Trophoblast cell (in vitro differentiated cells and primary cell): ENCODE measurements around the gene ASB13.

Experiments
- DNase-seq, 2 donors: peaks; one replicate each; pipeline ENCODE4 v3.0.0-alpha.2; 2016
- H2AFZ ChIP-seq: 2 replicates; pipeline ENCODE4 v1.6.1; 2013; ENCODE audit warnings: low read length, moderate library complexity, mild to moderate bottlenecking; ENCODE audit not compliant: insufficient read depth, poor library complexity
- H2AK5ac ChIP-seq: 2 replicates; pipeline ENCODE4 v1.6.1; 2013; ENCODE audit warnings: mild to moderate bottlenecking, low read length
- H2BK120ac ChIP-seq: 2 replicates; pipeline ENCODE4 v1.6.1; 2013; ENCODE audit warnings: low read length, mild to moderate bottlenecking, moderate library complexity; ENCODE audit not compliant: insufficient read depth, poor library complexity
- H2BK12ac ChIP-seq: 2 replicates; pipeline ENCODE4 v1.6.1; 2013; ENCODE audit warnings: mild to moderate bottlenecking, low read length, moderate library complexity
- H2BK5ac ChIP-seq: 2 replicates; pipeline ENCODE4 v1.6.1; 2013; ENCODE audit warnings: low read length, low read depth, moderate library complexity, mild to moderate bottlenecking; ENCODE audit not compliant: poor library complexity
- H3K14ac ChIP-seq: 2 replicates; pipeline ENCODE4 v1.6.1; 2013; ENCODE audit warnings: mild to moderate bottlenecking, low read length
- H3K18ac ChIP-seq: 2 replicates; pipeline ENCODE4 v1.6.1; 2013; ENCODE audit warnings: mild to moderate bottlenecking, low read length
- H3K23ac ChIP-seq: 2 replicates; pipeline ENCODE4 v1.6.1; 2013; ENCODE audit warnings: low read length
- H3K27ac ChIP-seq: 2 replicates; pipeline ENCODE4 v1.5.1; 2013; ENCODE audit warnings: low read depth, mild to moderate bottlenecking, inconsistent platforms, low read length, moderate library complexity
- H3K27me3 ChIP-seq: 2 replicates; pipeline ENCODE4 v1.6.1; 2013; ENCODE audit warnings: inconsistent platforms, mild to moderate bottlenecking, low read length, moderate library complexity; ENCODE audit not compliant: insufficient read depth
- H3K36me3 ChIP-seq, 2 experiments: 1 replicate in 1 of 2; 2 replicates in 1 of 2; pipeline ENCODE4 v1.6.1; 2013; ENCODE audit warnings: low read length in 2 of 2, mild to moderate bottlenecking in 2 of 2, moderate library complexity in 1 of 2; ENCODE audit not compliant: insufficient read depth in 2 of 2, control insufficient read depth in 1 of 2
- H3K4ac ChIP-seq: 2 replicates; pipeline ENCODE4 v1.6.1; 2013; ENCODE audit warnings: low read depth, mild to moderate bottlenecking, low read length, moderate library complexity
- H3K4me1 ChIP-seq, 2 experiments: 1 replicate in 1 of 2; 2 replicates in 1 of 2; pipeline ENCODE4 v1.6.1; 2013; ENCODE audit warnings: low read length in 2 of 2, mild to moderate bottlenecking in 2 of 2, moderate library complexity in 1 of 2; ENCODE audit not compliant: insufficient read depth in 2 of 2, control insufficient read depth in 1 of 2
- H3K4me2 ChIP-seq: 2 replicates; pipeline ENCODE4 v1.6.1; 2013; ENCODE audit warnings: inconsistent platforms, mild to moderate bottlenecking, low read length, moderate library complexity
- H3K4me3 ChIP-seq: 2 replicates; pipeline ENCODE4 v1.5.1; 2013; ENCODE audit warnings: mild to moderate bottlenecking, low read depth, low read length, inconsistent platforms
- H3K79me1 ChIP-seq: one replicate; pipeline ENCODE4 v1.6.1; 2013; ENCODE audit warnings: low read length
- H3K79me2 ChIP-seq: 2 replicates; pipeline ENCODE4 v1.6.1; 2013; ENCODE audit warnings: low read length, mild to moderate bottlenecking; ENCODE audit not compliant: control insufficient read depth, insufficient read depth, poor library complexity
- H3K9ac ChIP-seq: 2 replicates; pipeline ENCODE4 v1.6.1; 2013; ENCODE audit warnings: mild to moderate bottlenecking, low read length
- H3K9me3 ChIP-seq: 2 replicates; pipeline ENCODE4 v1.6.1; 2013; ENCODE audit warnings: low read depth, mild to moderate bottlenecking, control low read depth, inconsistent platforms, low read length; ENCODE audit not compliant: insufficient read depth
- H4K12ac ChIP-seq: 2 replicates; pipeline ENCODE4 v1.6.1; 2013; ENCODE audit warnings: low read depth, mild to moderate bottlenecking, low read length, moderate library complexity
- H4K8ac ChIP-seq: 2 replicates; pipeline ENCODE4 v1.6.1; 2013; ENCODE audit warnings: low read depth, mild to moderate bottlenecking, low read length, moderate library complexity
- H4K91ac ChIP-seq: one replicate; pipeline ENCODE4 v1.6.1; 2013; ENCODE audit warnings: low read depth, mild to moderate bottlenecking, low read length, moderate library complexity
- WGBS: extraction: QIAGEN DNeasy Blood & Tissue Kit; methylation state at CpG from one replicate; pipeline ENCODE4 v1.1.7; 2013; ENCODE audit warnings: missing lambda C conversion rate; ENCODE audit not compliant: insufficient read length, insufficient coverage; ENCODE audit errors: extremely low coverage; 5-methylcytosine and 5-hydroxymethylcytosine counted together

Gene ASB13

GRCh38 chr10:5603091-5603847, 63.1 kb downstream of the ASB13 start:
- Histone ChIP-seq H3K36me3 (no peaks in the 10 kb centered on the region), H2AFZ (no peak overlapping the region), H2AK5ac (peak overlapping the region; percentile 8), H3K4me2 (no peak overlapping the region), H2BK120ac (no peak overlapping the region), H3K79me1 (peaks cover 15% of the 10 kb centered on the region), H3K79me2 (no peaks in the 10 kb centered on the region), H3K23ac (no peak overlapping the region), H4K12ac (no peak overlapping the region), H3K27me3 (no peaks in the 10 kb centered on the region), H3K4ac (no peak overlapping the region), H2BK5ac (no peak overlapping the region), H4K8ac (no peak overlapping the region), H3K14ac (no peak overlapping the region), H3K4me3 (no peak overlapping the region), H3K4me1 (peaks cover 11% of the 10 kb centered on the region in 2 experiments), H3K9ac (no peak overlapping the region), H3K18ac (no peak overlapping the region), H4K91ac (peak overlapping the region; percentile 16), H3K9me3 (peaks cover 3% of the 10 kb centered on the region), H2BK12ac (peak overlapping the region; percentile 16), H3K27ac (no peak overlapping the region)
- WGBS: no CpG with 5 or more reads among the region's 14 CpGs
- no peak for DNase-seq

- no peak for DNase-seq
- Histone ChIP-seq H3K79me1 (peaks cover 28% of the 10 kb centered on the region), H2BK120ac (no peak overlapping the region), H3K36me3 (no peaks in the 10 kb centered on the region), H4K12ac (no peak overlapping the region), H2AFZ (no peak overlapping the region), H3K23ac (no peak overlapping the region), H3K79me2 (peaks cover 6% of the 10 kb centered on the region), H3K9me3 (peaks cover 3% of the 10 kb centered on the region), H3K9ac (no peak overlapping the region), H3K27ac (no peak overlapping the region), H3K14ac (no peak overlapping the region), H2BK5ac (no peak overlapping the region), H2AK5ac (no peak overlapping the region), H3K4ac (no peak overlapping the region), H3K4me1 (peaks cover 20% of the 10 kb centered on the region in 2 experiments), H3K27me3 (no peaks in the 10 kb centered on the region), H4K91ac (peak overlapping the region; percentile 50), H3K18ac (no peak overlapping the region), H2BK12ac (no peak overlapping the region), H3K4me3 (no peak overlapping the region), H3K4me2 (no peak overlapping the region), H4K8ac (no peak overlapping the region)
- no CpG with 5 or more reads among the region's 11 CpGs for WGBS
These were observed 64.4 kb downstream of the ASB13 start for GRCh38 chr10:5601826-5602495.

DNA sequence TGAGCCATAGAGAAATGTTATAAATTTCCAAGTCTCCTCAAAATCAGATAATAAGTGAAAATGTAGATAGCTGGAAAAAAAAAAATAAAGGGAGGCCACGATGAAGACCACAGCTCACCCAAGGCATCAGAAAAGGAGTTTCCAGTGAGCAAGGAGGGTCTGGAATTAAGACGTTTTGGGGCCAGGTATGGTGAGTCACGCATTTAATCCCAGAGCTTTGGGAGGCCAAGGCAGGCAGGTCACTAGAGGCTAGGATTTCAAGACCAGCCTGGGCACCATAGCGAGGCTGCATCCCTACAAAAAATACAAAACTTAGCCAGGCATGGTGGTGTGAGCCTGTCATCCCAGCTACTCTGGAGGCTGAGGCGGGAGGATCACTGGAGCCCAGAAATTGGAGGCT, 65.5 kb downstream of the ASB13 start:
- no peak overlapping the region for H3K18ac ChIP-seq
- H2AK5ac ChIP-seq: no peak overlapping the region
- peaks cover 13% of the 10 kb centered on the region for H3K79me2 ChIP-seq
- H3K4me3 ChIP-seq: no peak overlapping the region
- H4K8ac ChIP-seq: no peak overlapping the region
- H3K27me3 ChIP-seq: no peaks in the 10 kb centered on the region
- H3K23ac ChIP-seq: no peak overlapping the region
- no peak overlapping the region for H2BK5ac ChIP-seq
- H3K4ac ChIP-seq: no peak overlapping the region
- H3K9me3 ChIP-seq: peaks cover 3% of the 10 kb centered on the region
- H3K14ac ChIP-seq: no peak overlapping the region
- no peak overlapping the region for H3K4me2 ChIP-seq
- H3K9ac ChIP-seq: no peak overlapping the region
- peak overlapping the region; percentile 16 for H2BK12ac ChIP-seq
- no peak overlapping the region for H2AFZ ChIP-seq
- H3K27ac ChIP-seq: no peak overlapping the region
- DNase-seq: no peak
- H3K4me1 ChIP-seq: peaks cover 28% of the 10 kb centered on the region in 2 experiments
- no CpG with 5 or more reads among the region's 5 CpGs for WGBS
- H3K36me3 ChIP-seq: no peaks in the 10 kb centered on the region
- peaks cover 34% of the 10 kb centered on the region for H3K79me1 ChIP-seq
- H2BK120ac ChIP-seq: no peak overlapping the region
- no peak overlapping the region for H4K12ac ChIP-seq
- peak overlapping the region; percentile 50 for H4K91ac ChIP-seq

- peak overlapping the region; percentile 34 for H2BK12ac ChIP-seq
- peaks cover 37% of the 10 kb centered on the region in 2 experiments for H3K4me1 ChIP-seq
- no peak overlapping the region for H3K18ac ChIP-seq
- H3K36me3 ChIP-seq: no peaks in the 10 kb centered on the region
- peak overlapping the region; percentile 62 for H2AK5ac ChIP-seq
- H3K79me2 ChIP-seq: peaks cover 13% of the 10 kb centered on the region
- H3K9ac ChIP-seq: no peak overlapping the region
- no CpG with 5 or more reads among the region's 23 CpGs for WGBS
- no peak overlapping the region for H3K4me2 ChIP-seq
- no peak overlapping the region for H3K23ac ChIP-seq
- H3K27me3 ChIP-seq: no peaks in the 10 kb centered on the region
- peak overlapping the region; percentile 30 for H3K14ac ChIP-seq
- no peak overlapping the region for H2AFZ ChIP-seq
- DNase-seq: no peak
- H4K8ac ChIP-seq: peak overlapping the region; percentile 14
- H2BK120ac ChIP-seq: peak overlapping the region; percentile 55
- no peak overlapping the region for H3K4me3 ChIP-seq
- H3K27ac ChIP-seq: no peak overlapping the region
- H3K9me3 ChIP-seq: peaks cover 3% of the 10 kb centered on the region
- H2BK5ac ChIP-seq: peak overlapping the region; percentile 14
- peak overlapping the region; percentile 73 for H4K91ac ChIP-seq
- no peak overlapping the region for H4K12ac ChIP-seq
- peaks cover 44% of the 10 kb centered on the region for H3K79me1 ChIP-seq
- no peak overlapping the region for H3K4ac ChIP-seq
These were observed 66.5 kb downstream of the ASB13 start for GRCh38 chr10:5599613-5600520.
